ENCODE results near the gene ZNF585A.

Gene ZNF585A

GRCh38 chr19:37172368-37173366 lies at the start of gene ZNF585A:
ZNF585A (minus strand) TSS chr19:37172695; CDS start chr19:37169910, 2,785 bp downstream.
- no peak for TF ChIP-seq CTCF (IDR thresholded peaks at IDR 0.05)

GRCh38 chr19:37221136-37221535 lies 48.6 kb upstream of the ZNF585A start:
- no peak for TF ChIP-seq CTCF (IDR thresholded peaks at IDR 0.05)

- no peak for TF ChIP-seq CTCF (IDR thresholded peaks at IDR 0.05)
Observed at GRCh38 chr19:37220383-37220782, 47.9 kb upstream of the ZNF585A start.

- no peak for TF ChIP-seq CTCF (IDR thresholded peaks at IDR 0.05)
Observed at GRCh38 chr19:37218592-37218935, 46.1 kb upstream of the ZNF585A start.

GRCh38 chr19:37217775-37218591 lies 45.5 kb upstream of the ZNF585A start, which contains the start of gene ZNF383:
ZNF383 (plus strand) TSS chr19:37218214; CDS start chr19:37230454, 12,240 bp downstream.
- no peak for TF ChIP-seq CTCF (IDR thresholded peaks at IDR 0.05)

- TF ChIP-seq CTCF (IDR thresholded peaks at IDR 0.05) = no peak
Observed at GRCh38 chr19:37217480-37217774, 44.9 kb upstream of the ZNF585A start.

- TF ChIP-seq CTCF (IDR thresholded peaks at IDR 0.05) = no peak
Observed at GRCh38 chr19:37197768-37198167, 25.3 kb upstream of the ZNF585A start.

Data from LNCAP (cell line).